Left lung (tissue), 10 donors: ENCODE results near the gene GCK. TPM values are rescaled to one million over a fixed set of nuclear protein-coding genes. Genes with fewer than 3 reads are reported as not detected.
"Not testable (repeated sequence)": the region's sequence is repeated elsewhere in the genome, so short reads cannot be mapped to it uniquely, and the experiment has no call there.

Experiments
- ATAC-seq: fragments of 200-7000 bp; cut with Tn5 transposase; one replicate; pipeline ENCODE4 v1.9.1; 2020; ENCODE audit warnings: moderate library complexity
- DNase-seq, 4 donors: peaks; one replicate each; pipeline ENCODE4 v3.0.0-alpha.2; 2013 to 2020
- H3K27ac ChIP-seq, 2 donors: fragments of 200-600 bp; sonication (generic) in 1 of 2; one replicate each; pipeline versions ENCODE4 v1.5.0 to v1.8.0; 2020 to 2021
- H3K27me3 ChIP-seq, 2 donors: fragments of 200-600 bp; sonication (generic) in 1 of 2; one replicate each; pipeline versions ENCODE4 v1.5.0 to v1.8.0; 2020 to 2021
- H3K36me3 ChIP-seq, 2 donors: fragments of 200-600 bp; sonication (generic) in 1 of 2; one replicate each; pipeline versions ENCODE4 v1.5.0 to v1.8.0; 2020 to 2021
- H3K4me1 ChIP-seq, 2 donors: fragments of 200-600 bp; one replicate each; pipeline ENCODE4 v1.8.0; 2021
- H3K4me3 ChIP-seq, 2 donors: fragments of 200-600 bp; sonication (generic) in 1 of 2; one replicate each; pipeline versions ENCODE4 v1.5.0 to v1.8.0; 2020 to 2021; ENCODE audit warnings: mild to moderate bottlenecking in 1 of 2
- H3K9me3 ChIP-seq, 2 donors: fragments of 200-600 bp; sonication (generic) in 1 of 2; one replicate each; pipeline versions ENCODE4 v1.5.0 to v1.8.0; 2020 to 2021
- CTCF ChIP-seq, 2 donors: fragments of 200-600 bp; sonication (generic) in 1 of 2; IDR thresholded peaks; one replicate each; pipeline versions ENCODE4 v1.5.0 to v1.8.0; 2021; ENCODE audit warnings: antibody characterized with exemption in 2 of 2
- intact Hi-C, 2 donors: fragments of 100-400 bp; cut with DNase I; formaldehyde crosslinking; loops; one replicate each; pipeline versions ENCODE4 v1.11.2 to v1.14.2; 2022
- polyA plus RNA-seq, 6 donors: library from polyadenylated mRNA; unstranded; fragments of 120-200 nt; gene quantifications; one replicate each; pipeline ENCODE4 v1.2.1, GENCODE V29; 2013; ENCODE audit not compliant: insufficient read length in 6 of 6
- total RNA-seq, 2 donors: library from RNA; stranded (reverse); fragmentation: NEBNext Ultra II Directional; extraction: Animal tissue kit (Norgen Biotek cat#: 25700); gene quantifications; one replicate each; pipeline ENCODE4 v1.2.1, GENCODE V29; 2021
- donor health status: DM: no; HTN: yes; CAD: no.
- donor health status: DM: no; HTN: no; CAD: no.

Gene GCK
- total and polyA plus RNA-seq, 8 donors: 0.34 to 4.1 (median 2.5) TPM

GRCh38 chr7:44208085-44208484 is 18.8 kb upstream of the GCK start:
- Histone ChIP-seq H3K27me3 (no peaks in the 10 kb centered on the region), H3K9me3 (no peaks in the 10 kb centered on the region), H3K4me3 (no peak overlapping the region), H3K4me1 (no peaks in the 10 kb centered on the region), H3K36me3 (peaks cover 0 to 95% of the 10 kb centered on the region in 2 donors), H3K27ac (no peak overlapping the region)
- DNase-seq (no peak), ATAC-seq (no peak)
- TF ChIP-seq CTCF (IDR thresholded peaks at IDR 0.05): no peak
- intact Hi-C loops: no loop called here

GRCh38 chr7:44206008-44206407 is 16.8 kb upstream of the GCK start:
- ATAC-seq: no peak
- Histone ChIP-seq H3K27me3 (no peaks in the 10 kb centered on the region), H3K9me3 (no peaks in the 10 kb centered on the region), H3K27ac (no peak overlapping the region), H3K36me3 (peaks cover 0 to 75% of the 10 kb centered on the region in 2 donors), H3K4me3 (no peak overlapping the region), H3K4me1 (peaks cover 9 to 16% of the 10 kb centered on the region in 2 donors)
- no peak for TF ChIP-seq CTCF (IDR thresholded peaks at IDR 0.05)
- DNase-seq: no peak
- intact Hi-C loops: no loop called here

- ATAC-seq (no peak), DNase-seq (no peak)
- Histone ChIP-seq H3K27me3 (peaks cover 0 to 7% of the 10 kb centered on the region in 2 donors), H3K9me3 (no peaks in the 10 kb centered on the region), H3K4me3 (peak overlapping the region; percentile 71 to 79), H3K27ac (no peak overlapping the region), H3K36me3 (peaks cover 0 to 33% of the 10 kb centered on the region in 2 donors), H3K4me1 (peaks cover 9 to 16% of the 10 kb centered on the region in 2 donors)
- intact Hi-C loops: no loop called here
- TF ChIP-seq CTCF (IDR thresholded peaks at IDR 0.05): no peak
Measured at GRCh38 chr7:44201813-44202212, 12.6 kb upstream of the GCK start.

GRCh38 chr7:44200699-44201461 is 11.6 kb upstream of the GCK start, which contains the start of gene YKT6:
TSS of gene YKT6 (plus strand) at chr7:44200978. CDS start at chr7:44201136, 158 bp downstream.
- intact Hi-C loops: no loop called here

GRCh38 chr7:44200163-44200562 is 10.9 kb upstream of the GCK start:
- Histone ChIP-seq H3K4me1 (peaks cover 9 to 16% of the 10 kb centered on the region in 2 donors), H3K36me3 (peaks cover 0 to 16% of the 10 kb centered on the region in 2 donors)
- intact Hi-C loops, H3K27me3 ChIP-seq, ATAC-seq, H3K4me3 ChIP-seq, DNase-seq, H3K9me3 ChIP-seq, H3K27ac ChIP-seq: not testable (repeated sequence)

More at GRCh38 chr7:44200699-44201461, 11.6 kb upstream of the GCK start, which contains the start of gene YKT6:
- ATAC-seq: peak; percentile 99
- Histone ChIP-seq H3K4me1 (peaks cover 9 to 16% of the 10 kb centered on the region in 2 donors), H3K27ac (peak within 1 kb of the TSS in 1 of 2 donors; percentile 77), H3K9me3 (no peaks in the 10 kb centered on the region), H3K4me3 (peak within 1 kb of the TSS; percentile 71 to 79), H3K36me3 (peaks cover 0 to 23% of the 10 kb centered on the region in 2 donors), H3K27me3 (peaks cover 0 to 7% of the 10 kb centered on the region in 2 donors)
- TF ChIP-seq CTCF (IDR thresholded peaks at IDR 0.05): peak; percentile 33 to 78
- DNase-seq: peak; percentile 90 to 97 (median 96)
